ENCODE results near the gene RNF214. TPM values are rescaled to one million over a fixed set of nuclear protein-coding genes. Genes with fewer than 3 reads are reported as not detected.
"Not testable (repeated sequence)": the region's sequence is repeated elsewhere in the genome, so short reads cannot be mapped to it uniquely, and the experiment has no call there.

RNF214 gene
- 10 to 100 TPM in 1 of 2 donors, 1 to 10 TPM in 1; 9.4 to 24.8 TPM for total RNA-seq

DNA sequence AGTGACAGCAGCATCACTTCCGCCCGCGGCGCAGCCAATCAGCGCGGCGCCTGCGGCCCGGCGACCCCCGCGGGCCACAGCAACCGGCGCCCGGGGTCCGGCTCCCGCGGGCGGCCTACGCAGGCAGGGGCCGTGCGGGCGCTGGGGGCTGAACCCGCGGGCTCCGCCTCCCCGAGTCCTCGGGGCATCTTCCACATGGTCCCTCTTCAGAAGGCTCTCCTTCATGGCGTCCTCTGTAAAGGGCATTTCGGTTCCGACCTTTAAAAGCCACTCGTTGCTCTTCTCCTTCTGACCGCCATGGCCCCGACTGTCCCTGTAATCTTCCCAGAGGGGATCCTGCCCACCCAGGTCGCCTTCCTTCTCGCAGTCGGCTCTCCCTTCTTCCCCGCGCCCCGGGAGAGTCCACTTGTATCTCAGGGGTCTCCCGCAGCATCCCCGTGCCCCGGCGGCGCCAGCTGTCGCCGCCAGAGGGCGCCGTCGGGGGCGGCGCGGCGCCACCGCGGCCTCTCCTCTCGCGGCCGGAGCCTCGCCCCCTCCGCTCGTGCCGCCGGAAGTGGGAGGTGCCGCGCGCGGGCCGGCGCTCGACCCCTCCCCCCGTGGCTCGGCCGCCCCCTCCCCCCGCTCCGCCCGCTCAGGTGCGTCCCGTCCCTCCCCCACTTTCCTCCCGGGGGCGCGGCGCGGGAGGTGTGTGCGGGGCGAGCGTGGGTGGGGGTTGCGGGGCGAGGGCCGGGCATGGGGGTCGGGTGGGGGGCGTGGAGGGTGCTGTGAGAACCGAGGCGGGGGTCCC lies at the start of gene RNF214:
Gene RNF214, plus strand, starts transcription at position 580 of the 787 bp plus-strand sequence. CDS start 1,602 bp downstream, outside the sequence.
- Histone ChIP-seq H3K9me3 (no peaks in the 10 kb centered on the region), H3K36me3 (peaks cover 0 to 9% of the 10 kb centered on the region in 2 donors), H3K27ac (peak within 1 kb of the TSS; percentile 88 to 91), H3K4me3 (peak within 1 kb of the TSS; percentile 69 to 80), H3K4me1 (replicated peaks) (no peaks in the 10 kb centered on the region), H3K27me3 (replicated peaks; ENCODE audit: insufficient read depth) (no peaks in the 10 kb centered on the region)
- peak; percentile 67 for DNase-seq (ENCODE audit: low spot score)
- intact Hi-C loops (cut with DNase I): loop anchor here (2.0 to 5.0 kb wide), 3 partner anchors 85 to 445 kb away; partner anchors contain the start of genes BACE1, PAFAH1B2 and ZPR1
- peak; percentile 5 for TF ChIP-seq POLR2A (IDR thresholded peaks at IDR 0.05)
- TF ChIP-seq, protein P1, sequence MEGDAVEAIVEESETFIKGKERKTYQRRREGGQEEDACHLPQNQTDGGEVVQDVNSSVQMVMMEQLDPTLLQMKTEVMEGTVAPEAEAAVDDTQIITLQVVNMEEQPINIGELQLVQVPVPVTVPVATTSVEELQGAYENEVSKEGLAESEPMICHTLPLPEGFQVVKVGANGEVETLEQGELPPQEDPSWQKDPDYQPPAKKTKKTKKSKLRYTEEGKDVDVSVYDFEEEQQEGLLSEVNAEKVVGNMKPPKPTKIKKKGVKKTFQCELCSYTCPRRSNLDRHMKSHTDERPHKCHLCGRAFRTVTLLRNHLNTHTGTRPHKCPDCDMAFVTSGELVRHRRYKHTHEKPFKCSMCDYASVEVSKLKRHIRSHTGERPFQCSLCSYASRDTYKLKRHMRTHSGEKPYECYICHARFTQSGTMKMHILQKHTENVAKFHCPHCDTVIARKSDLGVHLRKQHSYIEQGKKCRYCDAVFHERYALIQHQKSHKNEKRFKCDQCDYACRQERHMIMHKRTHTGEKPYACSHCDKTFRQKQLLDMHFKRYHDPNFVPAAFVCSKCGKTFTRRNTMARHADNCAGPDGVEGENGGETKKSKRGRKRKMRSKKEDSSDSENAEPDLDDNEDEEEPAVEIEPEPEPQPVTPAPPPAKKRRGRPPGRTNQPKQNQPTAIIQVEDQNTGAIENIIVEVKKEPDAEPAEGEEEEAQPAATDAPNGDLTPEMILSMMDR (IDR thresholded peaks at IDR 0.05): peak; percentile 91 to 99 (median 98)
- no peak for TF ChIP-seq POLR2AphosphoS5 (IDR thresholded peaks at IDR 0.05)
- WGBS: under 1% methylated on average over 52 of the region's 94 CpGs

DNA sequence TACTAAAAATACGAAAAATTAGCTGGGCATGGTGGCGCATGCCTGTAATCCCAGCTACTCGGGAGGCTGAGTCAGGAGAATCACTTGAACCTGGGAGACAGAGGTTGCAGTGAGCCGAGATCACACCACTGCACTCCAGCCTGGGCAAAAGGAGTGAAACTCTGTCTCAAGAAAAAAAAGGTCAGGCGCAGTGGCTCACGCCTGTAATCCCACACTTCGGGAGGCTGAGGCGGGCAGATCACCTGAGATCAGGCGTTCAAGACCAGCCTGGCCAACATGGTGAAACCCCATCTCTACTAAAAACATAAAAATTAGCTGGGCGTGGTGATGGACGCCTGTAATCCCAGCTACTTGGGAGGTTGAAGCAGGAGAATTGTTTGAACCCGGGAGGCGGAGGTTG lies 49.3 kb upstream of the RNF214 start:
- H3K9me3 ChIP-seq; H3K36me3 ChIP-seq; H3K4me3 ChIP-seq; H3K27me3 ChIP-seq (replicated peaks; ENCODE audit: insufficient read depth); DNase-seq (ENCODE audit: low spot score); intact Hi-C loops (cut with DNase I): not testable (repeated sequence)
- Histone ChIP-seq H3K27ac (peak overlapping the region; percentile 50 to 98), H3K4me1 (replicated peaks) (peaks cover 16% of the 10 kb centered on the region)
- 93% methylated on average over 13 of the region's 13 CpGs for WGBS

DNA sequence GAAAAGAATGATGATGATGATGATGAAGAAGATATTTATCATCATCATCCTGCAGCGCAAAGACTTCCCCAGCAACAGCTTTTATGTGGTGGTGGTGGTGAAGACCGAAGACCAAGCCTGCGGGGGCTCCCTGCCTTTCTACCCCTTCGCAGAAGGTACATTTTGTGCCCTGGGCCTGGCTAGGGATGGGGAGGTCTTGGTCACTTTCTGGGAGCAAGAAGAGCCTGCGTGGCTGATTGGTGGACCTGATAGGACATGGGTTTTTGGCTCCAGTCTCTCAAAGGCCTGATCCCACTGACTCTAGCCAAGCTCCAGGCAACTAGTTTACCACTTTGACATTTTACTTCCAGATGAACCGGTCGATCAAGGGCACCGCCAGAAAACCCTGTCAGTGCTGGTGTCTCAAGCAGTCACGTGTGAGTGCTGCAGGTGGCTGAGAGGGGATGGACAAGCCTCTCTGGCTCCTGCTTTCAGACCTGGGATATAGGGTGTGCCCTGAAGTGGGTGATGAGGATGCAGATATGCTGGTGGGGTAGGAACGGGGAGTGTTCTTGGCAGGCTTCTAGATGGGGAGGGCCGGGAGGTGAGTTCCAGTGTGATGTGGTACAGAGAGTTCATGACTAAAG lies 48.6 kb upstream of the RNF214 start:
- peak overlapping the region; percentile 50 to 98 for H3K27ac ChIP-seq
- H3K9me3 ChIP-seq: no peaks in the 10 kb centered on the region
- no peaks in the 10 kb centered on the region for H3K27me3 ChIP-seq (replicated peaks; ENCODE audit: insufficient read depth)
- 45% methylated on average over 11 of the region's 11 CpGs for WGBS
- no peak overlapping the region for H3K4me3 ChIP-seq
- intact Hi-C loops (cut with DNase I): no loop called here
- peaks cover 0 to 12% of the 10 kb centered on the region in 2 donors for H3K36me3 ChIP-seq
- TF ChIP-seq, protein P1 (IDR thresholded peaks at IDR 0.05): no peak
- TF ChIP-seq POLR2AphosphoS5 (IDR thresholded peaks at IDR 0.05) (peak; percentile 82), POLR2A (IDR thresholded peaks at IDR 0.05) (no peak)
- H3K4me1 ChIP-seq (replicated peaks): peaks cover 16% of the 10 kb centered on the region
- peak; percentile 81 for DNase-seq (ENCODE audit: low spot score)

DNA sequence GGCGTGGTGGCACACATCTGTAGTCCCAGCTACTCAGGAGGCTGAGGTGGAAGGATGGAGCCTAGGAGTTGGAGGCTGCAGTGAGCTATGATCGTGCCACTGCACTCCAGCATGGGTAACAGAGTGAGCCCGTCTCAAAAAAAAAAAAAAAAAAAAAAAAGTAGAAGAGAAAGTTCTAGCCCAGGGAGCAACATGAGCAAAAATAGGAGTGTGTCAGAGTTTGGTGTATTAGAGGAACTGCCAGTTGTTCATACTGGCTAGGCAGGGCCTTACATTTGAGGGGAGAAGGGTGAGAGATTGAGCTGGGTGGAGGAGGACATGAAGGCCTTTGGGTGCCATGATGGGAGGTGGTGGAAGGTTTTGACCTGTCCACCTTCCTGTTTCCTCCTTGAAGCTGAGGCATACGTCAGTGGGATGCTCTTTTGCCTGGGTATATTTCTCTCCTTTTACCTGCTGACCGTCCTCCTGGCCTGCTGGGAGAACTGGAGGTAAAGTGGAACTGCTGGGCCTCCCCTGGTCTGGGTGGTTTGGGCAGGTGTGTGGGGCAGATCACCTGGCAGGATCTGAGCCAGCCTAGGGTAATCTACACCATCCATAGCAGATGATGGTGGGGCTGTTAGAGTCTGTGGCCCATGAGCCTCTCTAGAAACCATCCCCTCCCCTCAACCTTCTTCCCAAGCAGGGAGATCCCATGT lies 46.6 kb upstream of the RNF214 start:
- Histone ChIP-seq H3K9me3 (no peaks in the 10 kb centered on the region), H3K4me1 (replicated peaks) (peaks cover 12% of the 10 kb centered on the region), H3K27ac (peak overlapping the region; percentile 50 to 98), H3K27me3 (replicated peaks; ENCODE audit: insufficient read depth) (no peaks in the 10 kb centered on the region), H3K4me3 (no peak overlapping the region), H3K36me3 (peaks cover 12 to 27% of the 10 kb centered on the region in 2 donors)
- intact Hi-C loops (cut with DNase I): no loop called here
- DNase-seq (ENCODE audit: low spot score): no peak
- TF ChIP-seq, protein P1 (IDR thresholded peaks at IDR 0.05): no peak
- TF ChIP-seq POLR2A (IDR thresholded peaks at IDR 0.05) (no peak), POLR2AphosphoS5 (IDR thresholded peaks at IDR 0.05) (no peak)
- WGBS: 73% methylated on average over 5 of the region's 5 CpGs

DNA sequence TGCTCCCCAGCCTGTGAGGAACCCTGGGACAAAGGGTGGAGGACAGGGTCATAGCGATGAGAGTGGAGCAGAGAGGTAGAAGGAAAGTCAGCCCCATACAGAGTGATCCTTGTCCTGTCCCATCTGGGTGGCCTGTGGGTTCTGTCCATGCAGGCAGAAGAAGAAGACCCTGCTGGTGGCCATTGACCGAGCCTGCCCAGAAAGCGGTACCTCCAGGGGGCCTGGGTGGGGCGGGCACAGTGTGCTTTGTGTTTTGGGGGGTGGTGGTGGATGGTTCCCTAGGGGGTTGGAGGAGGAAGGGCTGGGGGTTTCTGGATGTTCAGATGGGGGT lies 46.1 kb upstream of the RNF214 start:
- Histone ChIP-seq H3K36me3 (peaks cover 12 to 27% of the 10 kb centered on the region in 2 donors), H3K4me3 (no peak overlapping the region), H3K27ac (peak overlapping the region in 1 of 2 donors; percentile 98), H3K4me1 (replicated peaks) (peaks cover 9% of the 10 kb centered on the region), H3K27me3 (replicated peaks; ENCODE audit: insufficient read depth) (no peaks in the 10 kb centered on the region), H3K9me3 (no peaks in the 10 kb centered on the region)
- TF ChIP-seq POLR2A (IDR thresholded peaks at IDR 0.05): no peak
- TF ChIP-seq POLR2AphosphoS5 (IDR thresholded peaks at IDR 0.05): no peak
- TF ChIP-seq, protein P1 (IDR thresholded peaks at IDR 0.05): no peak
- no peak for DNase-seq (ENCODE audit: low spot score)
- intact Hi-C loops (cut with DNase I): no loop called here
- WGBS: 92% methylated on average over 4 of the region's 4 CpGs

Measured in prostate gland (tissue), 2 donors.